ELR (cell line): ENCODE measurements around the gene SPDYE4.
A peak's percentile ranks its signal among the peaks of the same experiment; 100 is the strongest.

Experiments
- DNase-seq: peaks from one replicate; pipeline ENCODE4 v3.0.0-alpha.2; 2015; ENCODE audit warnings: low read depth

The SPDYE4 gene

GRCh38 chr17:8785547-8786413 is 27.4 kb upstream of the SPDYE4 start:
- peak; percentile 69 for DNase-seq

GRCh38 chr17:8782176-8782575 is 23.8 kb upstream of the SPDYE4 start:
- no peak for DNase-seq

- no peak for DNase-seq
These were observed 23.4 kb upstream of the SPDYE4 start for GRCh38 chr17:8781776-8782175.

GRCh38 chr17:8776881-8777280 is 18.5 kb upstream of the SPDYE4 start:
- no peak for DNase-seq

- no peak for DNase-seq
These were observed 17.9 kb upstream of the SPDYE4 start for GRCh38 chr17:8776248-8776647.

- no peak for DNase-seq
These were observed 8.4 kb upstream of the SPDYE4 start for GRCh38 chr17:8766731-8767130.

- DNase-seq = no peak
These were observed 3.7 kb upstream of the SPDYE4 start for GRCh38 chr17:8762012-8762411.

GRCh38 chr17:8757189-8757588 is 1.2 kb downstream of the SPDYE4 start:
- no peak for DNase-seq

GRCh38 chr17:8755590-8756255 is 2.6 kb downstream of the SPDYE4 start:
- no peak for DNase-seq

GRCh38 chr17:8754890-8755289 is 3.5 kb downstream of the SPDYE4 start:
- DNase-seq = no peak

- peak; percentile 47 for DNase-seq
These were observed 4.3 kb downstream of the SPDYE4 start for GRCh38 chr17:8753976-8754440.

- no peak for DNase-seq
These were observed 5.0 kb downstream of the SPDYE4 start for GRCh38 chr17:8753136-8753975.

GRCh38 chr17:8749616-8750015 is 8.7 kb downstream of the SPDYE4 start:
- DNase-seq = no peak

- DNase-seq = no peak
These were observed 10.6 kb downstream of the SPDYE4 start for GRCh38 chr17:8747742-8748141.

- DNase-seq = peak; percentile 40
These were observed 11.7 kb downstream of the SPDYE4 start for GRCh38 chr17:8746501-8747236.

GRCh38 chr17:8745586-8746500 is 12.5 kb downstream of the SPDYE4 start:
- DNase-seq = peak; percentile 51

GRCh38 chr17:8744086-8744785 is 14.1 kb downstream of the SPDYE4 start:
- no peak for DNase-seq

GRCh38 chr17:8742819-8743218 is 15.5 kb downstream of the SPDYE4 start:
- DNase-seq = no peak

GRCh38 chr17:8742274-8742673 is 16.1 kb downstream of the SPDYE4 start:
- DNase-seq = no peak

GRCh38 chr17:8741771-8742170 is 16.6 kb downstream of the SPDYE4 start:
- no peak for DNase-seq
